Endometrium (tissue), 2 donors: ENCODE data around the gene CCDC33.

ENCODE experiments used
- FAIRE-seq: peaks from 2 replicates; lab custom pipeline; 2012; peaks lifted over from hg19 to GRCh38; lab: Jason Lieb, UNC
- donor health status: control.
- donor health status: control.

The CCDC33 gene

GRCh38 chr15:74208901-74209559 lies 27.1 kb upstream of the CCDC33 start:
- no peak for FAIRE-seq

DNA sequence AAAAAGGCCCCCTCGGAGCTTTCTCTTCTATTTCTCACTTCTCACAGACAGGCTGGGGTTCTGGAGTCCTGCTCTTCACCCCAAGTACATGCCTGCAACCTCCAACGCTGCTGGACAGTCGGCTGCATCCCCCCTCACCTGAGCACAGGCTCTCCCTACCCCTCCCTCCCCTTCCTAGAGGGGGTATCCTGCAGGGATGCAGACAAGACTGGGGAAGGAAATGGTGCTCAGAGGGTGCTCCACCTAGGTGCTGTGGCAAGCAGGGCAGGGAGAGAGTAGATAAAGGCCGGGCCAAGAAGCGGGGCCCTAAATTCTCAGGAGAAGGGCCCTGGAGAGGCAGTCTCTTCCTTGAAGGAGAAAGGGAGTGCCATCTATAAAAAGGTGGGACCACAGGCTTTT lies 26.6 kb upstream of the CCDC33 start:
- no peak for FAIRE-seq

GRCh38 chr15:74209997-74210671 lies 26.0 kb upstream of the CCDC33 start:
- no peak for FAIRE-seq

DNA sequence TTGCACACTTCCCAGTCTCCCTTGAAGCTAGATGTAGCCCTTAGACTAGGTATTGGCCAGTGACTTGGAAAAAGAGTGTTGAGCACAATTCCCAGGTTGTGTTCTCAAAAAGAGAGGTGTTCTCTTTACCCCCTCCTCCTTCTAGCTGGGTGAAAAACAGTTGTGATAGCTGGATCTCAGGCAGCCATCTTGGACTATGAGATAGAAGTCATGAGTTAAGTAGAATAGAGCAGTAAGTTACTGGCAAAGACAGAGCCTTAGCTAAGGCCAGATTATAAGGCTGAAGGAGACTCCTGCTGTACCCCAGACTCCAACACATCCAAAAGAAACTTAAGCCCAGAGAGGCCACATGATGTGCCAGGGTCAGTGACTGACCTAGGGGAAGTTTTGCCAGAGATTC lies 25.4 kb upstream of the CCDC33 start:
- no peak for FAIRE-seq

DNA sequence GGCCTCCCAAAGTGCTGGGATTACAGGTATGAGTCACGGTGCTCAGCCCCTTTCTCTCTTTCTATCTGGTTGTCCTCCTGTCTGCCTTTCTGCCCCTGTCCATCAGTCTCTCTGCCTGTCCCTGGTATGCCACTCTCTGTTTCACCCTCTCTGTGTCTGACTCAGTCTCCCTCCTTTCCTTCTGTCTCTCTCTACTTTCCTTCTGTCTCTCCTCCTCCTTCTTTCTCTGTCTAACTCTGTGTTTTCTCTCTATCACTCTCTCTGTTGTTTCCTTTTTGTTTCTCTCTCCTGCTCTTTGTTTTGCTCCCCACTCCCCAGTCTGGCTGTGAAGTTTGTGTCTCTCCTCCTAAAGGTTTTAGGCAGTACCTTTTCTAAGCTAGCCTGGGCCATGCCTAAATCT lies 24.5 kb upstream of the CCDC33 start:
- no peak for FAIRE-seq

GRCh38 chr15:74212494-74212893 lies 23.6 kb upstream of the CCDC33 start:
- no peak for FAIRE-seq

DNA sequence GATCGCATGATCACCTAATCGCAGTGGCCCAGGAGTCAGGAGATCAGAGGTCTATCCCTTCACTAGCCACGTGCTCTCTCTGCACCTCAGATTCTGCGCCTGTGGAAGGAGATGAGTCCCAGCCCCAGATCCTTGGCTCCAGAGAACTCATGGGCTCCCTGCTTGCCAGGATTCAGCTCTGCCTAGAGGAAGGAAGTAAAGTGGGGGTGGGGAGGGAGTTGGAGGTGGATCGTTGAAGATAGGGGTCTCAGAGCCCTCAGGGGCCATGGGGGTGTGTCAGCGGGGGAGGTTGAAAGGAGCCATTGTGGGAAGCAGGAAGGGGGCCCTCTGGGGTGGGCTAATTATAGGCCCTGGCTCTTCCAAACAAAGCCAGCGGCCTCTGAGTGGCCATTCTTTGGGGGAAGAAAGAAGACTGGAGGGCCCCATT lies 22.3 kb upstream of the CCDC33 start:
- no peak for FAIRE-seq

DNA sequence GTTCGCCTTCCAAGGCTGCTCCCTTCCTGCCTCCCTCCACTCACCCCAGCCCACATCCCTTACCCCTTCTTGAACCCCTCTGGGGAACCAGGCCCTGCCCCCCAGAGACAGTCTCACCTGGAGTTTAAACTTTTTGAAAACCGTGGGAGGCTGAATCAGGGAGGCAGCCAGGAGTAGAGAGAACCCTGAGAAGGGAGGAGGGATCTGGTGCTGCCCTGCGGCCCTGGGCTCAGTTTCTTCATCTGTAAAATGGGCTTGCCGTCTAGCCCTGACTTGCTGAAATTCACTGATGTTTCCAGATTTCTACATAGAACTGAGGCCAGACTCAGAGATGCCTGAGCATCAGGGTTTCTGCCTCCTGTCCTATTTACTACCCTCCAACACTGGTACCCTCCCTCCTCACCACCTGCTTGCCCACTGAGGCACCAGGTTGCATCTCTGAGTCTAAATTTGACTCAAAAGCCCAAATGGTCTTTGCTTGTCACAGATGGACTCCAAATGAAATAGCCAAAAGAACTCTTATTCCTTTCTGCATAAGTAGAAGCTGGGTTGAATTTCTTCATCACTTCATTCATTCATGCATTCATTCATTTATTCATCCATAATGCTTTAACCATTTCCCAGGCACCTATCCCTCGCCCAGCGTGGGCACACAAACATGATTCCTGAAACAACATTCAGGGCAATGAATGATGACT lies 21.7 kb upstream of the CCDC33 start:
- FAIRE-seq, result no peak

DNA sequence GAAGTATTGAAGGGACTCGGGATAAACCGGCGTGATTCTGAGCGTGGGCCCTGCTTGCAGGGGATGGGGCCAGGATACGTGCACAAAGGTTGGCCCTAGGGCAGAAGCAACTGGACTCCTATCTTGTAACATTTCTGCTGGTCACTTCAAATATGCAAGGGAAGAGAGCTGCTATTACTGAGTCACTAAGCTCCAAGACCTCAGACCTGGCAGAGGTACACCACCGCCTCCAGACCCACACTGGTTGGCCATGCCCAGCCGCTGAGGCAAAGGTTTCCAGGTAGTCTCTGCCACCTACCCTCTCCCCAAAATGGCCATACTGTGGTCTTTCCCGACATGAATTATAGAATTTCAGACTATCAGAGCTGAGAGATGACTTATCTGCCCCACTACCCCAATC lies 20.2 kb upstream of the CCDC33 start:
- FAIRE-seq, result no peak

DNA sequence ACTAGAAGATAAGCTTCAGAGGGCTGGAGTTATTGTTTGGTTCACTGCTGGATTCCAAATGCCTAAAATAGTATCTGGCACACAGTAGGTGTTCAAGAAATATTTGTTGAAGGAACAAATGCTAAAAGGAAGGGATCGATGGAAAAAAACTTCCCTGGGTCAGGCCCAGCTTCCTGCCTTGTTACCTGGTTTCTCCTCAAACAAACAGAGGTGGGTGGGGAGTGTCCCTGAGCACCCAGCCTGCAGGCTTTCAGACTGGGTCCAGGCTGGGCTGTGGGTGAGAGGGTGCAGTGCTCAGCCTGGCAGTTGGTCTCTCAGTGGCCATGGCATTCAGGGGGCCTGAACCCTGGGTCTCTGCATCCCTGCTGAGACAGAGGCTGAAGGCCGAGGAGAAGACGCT lies 19.2 kb upstream of the CCDC33 start:
- FAIRE-seq, result no peak

GRCh38 chr15:74217907-74218885 lies 17.9 kb upstream of the CCDC33 start:
- FAIRE-seq, result no peak

- FAIRE-seq, result no peak
Measured at GRCh38 chr15:74220475-74221248, 15.5 kb upstream of the CCDC33 start.

DNA sequence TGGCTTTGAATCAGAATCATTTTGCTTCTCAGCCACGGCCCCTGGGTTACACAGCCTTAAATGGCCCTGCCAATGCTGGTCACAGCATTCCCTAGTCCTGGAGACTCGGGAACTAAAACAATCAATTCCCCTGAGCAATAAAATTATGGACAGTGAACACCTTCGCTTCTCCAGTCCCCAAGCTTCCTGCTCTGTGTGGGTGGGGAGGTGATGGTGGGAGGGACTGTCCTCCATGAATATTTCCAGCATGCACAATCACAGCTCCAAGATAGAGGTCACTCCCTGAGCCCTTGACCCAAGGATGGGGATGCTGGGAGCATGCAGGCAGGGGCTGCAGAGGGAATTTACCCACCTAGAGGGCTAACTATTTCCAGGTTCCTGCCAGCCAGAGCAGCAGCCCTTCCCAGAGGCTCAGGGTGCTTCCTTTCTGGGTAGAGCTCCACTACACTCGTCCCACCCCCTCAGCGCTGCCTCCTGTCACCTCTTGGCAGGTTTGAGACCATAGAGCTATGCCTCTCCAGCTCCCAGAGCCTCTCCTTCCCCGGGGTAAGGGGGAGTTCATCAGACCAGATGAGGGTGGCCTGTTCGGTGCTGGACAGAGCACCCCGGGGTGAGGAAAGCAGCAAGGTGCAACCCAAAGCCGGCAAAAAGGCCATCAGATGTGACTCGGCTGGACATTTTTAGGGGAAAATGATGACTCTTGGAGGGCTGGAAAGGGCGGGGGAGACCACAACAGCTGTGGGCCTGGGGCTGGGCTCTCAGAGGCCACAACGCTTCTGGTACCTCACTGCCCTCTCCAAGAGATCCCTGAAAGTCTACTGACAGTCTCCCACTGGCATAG lies 14.5 kb upstream of the CCDC33 start:
- FAIRE-seq, result no peak

DNA sequence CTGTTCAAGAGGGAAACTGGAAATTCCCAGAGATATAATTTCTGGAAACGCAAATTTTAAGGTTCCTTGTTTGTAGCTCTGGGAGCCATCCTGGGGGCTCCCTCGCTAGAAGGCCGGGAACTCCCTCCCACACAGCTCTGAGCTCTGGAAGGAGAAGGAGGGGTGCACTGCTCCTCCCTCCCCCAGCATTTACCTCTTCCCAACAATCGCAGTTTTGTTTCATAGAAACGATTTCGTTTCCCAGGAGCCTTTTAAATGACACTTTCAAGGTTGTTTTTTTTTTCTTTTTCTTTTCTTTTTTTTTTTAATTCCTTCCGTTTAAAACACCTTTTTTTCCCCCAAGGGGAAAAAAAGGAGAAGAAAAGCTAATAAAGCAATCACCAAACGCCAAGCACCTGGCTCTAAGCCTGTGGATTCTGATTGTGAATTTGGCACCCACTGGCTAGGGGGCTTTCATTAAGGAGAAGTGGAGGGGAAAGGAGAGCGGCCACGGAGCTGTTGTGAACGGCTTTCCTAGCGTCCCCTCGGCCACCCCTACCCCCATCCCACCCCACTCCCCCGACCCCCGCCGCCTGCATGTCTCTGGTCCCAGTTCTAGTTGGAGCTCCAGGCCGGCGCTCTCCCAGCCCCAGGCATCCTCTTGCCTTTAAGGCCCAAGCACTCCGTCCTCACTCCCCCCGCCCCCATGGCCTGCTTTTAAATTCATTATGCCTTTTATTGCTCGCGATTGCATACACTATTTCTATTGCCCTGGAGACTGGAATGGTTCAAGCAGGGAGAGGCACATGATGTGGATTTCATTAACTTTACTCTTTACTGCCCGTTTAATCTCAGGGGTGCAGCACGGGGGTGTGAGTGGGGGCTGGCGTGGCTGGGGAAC lies 13.6 kb upstream of the CCDC33 start:
- FAIRE-seq, result no peak

DNA sequence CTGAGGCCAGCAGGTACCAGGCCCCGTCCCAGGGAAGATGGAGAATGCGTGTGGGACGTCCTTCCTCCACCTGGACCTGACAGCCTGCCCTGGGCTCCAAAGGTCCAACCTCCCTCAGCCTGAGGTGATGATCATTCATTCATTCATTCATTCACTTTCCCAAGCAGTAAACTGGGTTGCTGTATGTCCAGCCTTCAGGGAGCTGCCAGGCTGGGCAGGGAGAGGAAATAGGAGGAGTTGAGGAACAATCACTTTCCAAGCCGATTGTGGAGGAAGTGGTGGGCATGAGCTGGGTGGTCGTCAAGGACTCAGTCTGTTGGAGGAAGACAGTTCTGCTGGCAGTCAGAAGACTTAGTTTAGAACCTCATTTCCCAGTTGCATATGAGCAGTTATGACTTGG lies 10.2 kb upstream of the CCDC33 start:
- no peak for FAIRE-seq

DNA sequence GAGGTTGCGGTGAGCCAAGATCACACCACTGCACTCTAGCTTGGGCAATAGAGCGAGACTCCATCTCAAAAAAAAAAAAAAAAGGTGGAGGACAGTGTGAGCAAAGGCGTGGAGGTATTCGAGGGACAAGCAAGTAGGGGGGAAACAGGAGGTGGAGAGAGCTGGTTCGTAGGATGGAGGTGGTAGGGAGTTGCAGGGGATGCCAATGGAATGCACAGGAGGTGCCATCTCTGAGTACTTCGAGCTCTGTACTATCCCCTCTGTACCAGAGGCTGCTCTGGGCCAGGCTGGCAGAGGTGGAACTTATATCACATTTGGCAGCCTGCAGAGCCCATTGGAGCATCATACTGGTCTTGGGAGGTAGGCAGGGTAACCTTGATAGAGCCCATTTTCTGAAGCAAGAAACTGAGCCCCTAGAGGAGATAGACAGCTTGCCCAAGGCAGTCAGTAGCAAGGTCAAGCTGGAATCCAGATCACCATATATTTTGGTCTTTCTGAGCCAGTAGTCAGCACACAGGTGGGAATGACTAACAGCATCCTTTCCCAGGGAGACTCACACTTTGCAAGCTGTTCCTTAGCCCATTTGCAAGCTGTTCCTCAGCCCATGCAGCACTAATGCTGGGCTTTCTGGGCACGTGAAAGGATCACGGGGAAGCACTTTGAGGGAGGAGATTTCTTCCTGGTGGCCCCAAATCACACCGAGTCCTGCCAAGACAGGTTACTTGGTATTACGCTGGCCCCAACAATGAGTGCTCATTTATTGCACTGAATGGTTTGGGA lies 9.2 kb upstream of the CCDC33 start:
- FAIRE-seq, result no peak

DNA sequence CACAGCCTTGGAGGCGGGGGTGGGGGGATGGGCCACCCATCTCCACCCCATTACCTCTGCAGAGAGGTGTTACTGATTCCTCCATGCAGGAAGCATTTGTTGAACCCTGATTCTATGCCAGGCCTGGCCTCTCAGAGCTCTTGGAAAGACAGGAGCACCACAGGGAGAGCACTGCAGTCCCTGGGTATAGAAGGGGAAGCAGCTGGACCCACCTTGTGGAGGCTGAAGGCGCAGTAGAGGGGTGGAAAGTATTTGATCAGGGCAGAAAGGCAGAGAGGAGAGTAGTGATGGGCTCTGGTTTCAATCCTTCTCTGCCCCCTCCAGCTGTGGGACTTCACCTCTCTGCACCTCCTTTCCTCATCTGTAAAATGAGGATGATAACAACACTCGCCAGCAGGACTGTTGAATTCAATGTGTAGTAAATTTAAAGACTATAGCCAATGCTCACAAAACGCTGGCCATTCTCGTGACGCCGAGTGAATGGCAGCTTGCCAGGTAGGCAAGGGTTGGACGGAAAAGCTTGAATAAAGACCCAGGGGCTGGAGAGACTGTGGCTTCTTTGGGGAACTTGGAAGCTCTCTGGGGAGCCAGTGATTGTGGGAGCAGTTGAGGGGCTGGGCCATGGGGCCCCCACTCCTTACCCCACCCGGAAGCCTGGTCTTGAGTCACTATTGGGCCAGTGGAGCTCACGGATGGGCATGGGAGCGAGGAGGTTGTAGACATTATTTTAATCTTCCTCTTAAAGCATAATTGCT lies 8.0 kb upstream of the CCDC33 start:
- no peak for FAIRE-seq

DNA sequence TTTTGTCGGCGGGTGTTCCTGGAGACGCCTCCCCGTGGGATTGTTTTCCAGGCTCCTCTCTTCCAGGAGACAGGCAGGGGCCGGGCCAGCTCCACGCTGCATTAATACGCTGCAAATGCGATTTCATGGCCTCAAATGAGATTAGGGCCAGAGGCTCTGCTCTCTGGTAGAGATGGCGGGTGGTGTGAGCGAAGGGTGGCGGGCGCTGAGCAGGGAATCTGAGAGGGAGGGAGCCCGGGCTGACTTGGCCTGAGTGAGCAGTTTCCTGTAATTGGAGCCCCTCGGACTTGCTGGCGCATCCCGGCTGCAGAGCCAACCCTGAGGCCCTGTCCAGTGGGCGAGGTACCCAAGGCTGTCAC lies 7.4 kb upstream of the CCDC33 start:
- FAIRE-seq, result no peak
